ENCODE measurements around the gene NASP.

Gene NASP

DNA sequence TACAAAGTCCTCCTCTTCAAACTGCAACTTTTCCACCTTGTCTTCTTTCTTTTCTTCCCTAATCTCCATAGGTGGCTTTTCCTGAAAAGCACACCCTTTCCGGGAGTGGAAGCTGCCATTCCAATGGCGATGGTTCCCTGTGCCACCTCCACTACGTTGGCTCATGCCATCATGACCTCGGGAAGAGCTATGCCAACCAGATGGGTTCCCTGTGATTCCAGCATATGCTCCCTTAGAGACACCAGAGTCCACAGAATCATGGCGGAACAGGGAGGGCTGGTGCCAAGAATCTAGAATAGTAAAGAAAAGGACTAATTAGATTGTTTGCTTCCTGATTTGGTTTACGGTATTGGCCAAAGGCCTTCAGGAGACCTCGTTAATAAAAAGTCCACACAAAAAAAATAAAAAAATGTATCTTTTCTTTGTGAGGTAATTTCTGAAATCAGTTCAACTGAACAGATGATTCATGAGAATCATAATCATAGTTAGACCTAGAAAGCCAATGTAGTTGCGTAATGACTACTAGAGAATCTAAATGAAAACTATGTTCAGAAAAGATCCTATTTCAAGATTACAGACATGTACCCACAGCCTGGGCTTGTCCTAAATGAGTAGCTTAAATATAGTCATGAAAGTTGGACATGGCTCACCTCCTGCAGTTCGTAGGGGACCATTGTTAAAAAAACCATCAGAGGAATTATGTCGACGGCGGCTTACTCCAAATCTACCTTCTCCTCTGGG lies 70.9 kb downstream of the NASP start:
- Histone ChIP-seq H3K4me1 (ENCODE audit: control insufficient read depth, insufficient read depth, low read length) (no peaks in the 10 kb centered on the region), H3K4me3 (ENCODE audit: low read depth, low read length) (no peak overlapping the region), H3K27me3 (ENCODE audit: control insufficient read depth, insufficient read depth, low read length) (no peaks in the 10 kb centered on the region), H3K27ac (ENCODE audit: low read depth, low read length) (no peak overlapping the region), H3K9me3 (ENCODE audit: control insufficient read depth, insufficient read depth, low read depth, low read length) (no peaks in the 10 kb centered on the region), H3K9ac (ENCODE audit: low read length) (no peak overlapping the region), H3K36me3 (ENCODE audit: control insufficient read depth, insufficient read depth, low read length) (peaks cover 100% of the 10 kb centered on the region)

DNA sequence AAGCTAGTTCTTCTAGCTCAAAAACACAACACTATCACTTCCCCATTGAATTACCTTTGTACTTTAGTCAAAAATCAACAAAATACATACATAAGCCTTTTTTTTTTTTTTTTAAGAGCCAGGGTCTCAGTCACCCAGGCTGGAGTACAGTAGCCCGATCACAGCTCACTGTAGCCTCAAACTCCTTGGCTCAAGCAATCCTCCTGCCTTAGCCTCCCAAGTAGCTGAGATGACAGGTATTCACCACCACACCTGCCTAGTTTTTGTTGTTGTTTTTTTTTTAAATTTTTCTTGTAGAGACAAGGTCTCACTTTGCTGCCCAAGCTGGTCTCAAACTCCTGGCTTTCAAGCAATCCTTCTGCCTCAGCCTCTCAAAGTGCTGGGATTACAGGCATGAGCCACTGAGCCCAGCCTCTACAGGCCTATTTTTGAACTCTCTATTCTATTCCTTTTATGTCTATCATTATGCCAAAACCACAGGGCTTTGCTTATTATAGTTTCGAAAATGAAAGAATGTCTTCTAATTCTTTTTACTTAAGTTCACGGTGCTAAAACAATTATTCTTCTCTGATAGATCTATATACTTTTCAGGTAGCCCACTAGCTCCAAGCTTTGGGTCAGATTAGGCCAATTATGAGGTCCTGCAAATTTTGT lies 72.9 kb downstream of the NASP start:
- Histone ChIP-seq H3K9ac (ENCODE audit: low read length) (no peak overlapping the region), H3K27me3 (ENCODE audit: control insufficient read depth, insufficient read depth, low read length) (no peaks in the 10 kb centered on the region), H3K4me3 (ENCODE audit: low read depth, low read length) (no peak overlapping the region), H3K4me1 (ENCODE audit: control insufficient read depth, insufficient read depth, low read length) (no peaks in the 10 kb centered on the region), H3K9me3 (ENCODE audit: control insufficient read depth, insufficient read depth, low read depth, low read length) (no peaks in the 10 kb centered on the region), H3K36me3 (ENCODE audit: control insufficient read depth, insufficient read depth, low read length) (peaks cover 95% of the 10 kb centered on the region), H3K27ac (ENCODE audit: low read depth, low read length) (no peak overlapping the region)

DNA sequence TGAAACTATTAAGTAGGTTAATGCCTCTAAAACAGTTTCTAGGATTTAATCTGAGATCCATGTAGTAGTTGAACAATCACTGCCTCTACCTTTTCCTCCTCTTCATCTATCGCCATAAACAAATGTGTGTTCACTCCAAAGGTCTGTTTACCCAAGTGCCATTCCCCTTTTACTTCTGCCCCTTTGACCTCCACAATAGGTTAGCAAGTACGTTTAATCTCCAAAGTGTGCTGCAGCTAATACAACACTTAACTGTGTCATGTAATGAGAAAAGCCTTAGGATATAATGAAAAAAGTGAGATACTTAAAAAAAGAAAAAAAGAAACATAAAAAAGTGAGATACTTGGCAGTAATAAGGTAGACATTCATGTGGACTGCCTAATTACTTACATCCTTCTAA lies 74.3 kb downstream of the NASP start:
- Histone ChIP-seq H3K36me3 (ENCODE audit: control insufficient read depth, insufficient read depth, low read length) (peaks cover 80% of the 10 kb centered on the region), H3K4me1 (ENCODE audit: control insufficient read depth, insufficient read depth, low read length) (no peaks in the 10 kb centered on the region), H3K27ac (ENCODE audit: low read depth, low read length) (no peak overlapping the region), H3K27me3 (ENCODE audit: control insufficient read depth, insufficient read depth, low read length) (no peaks in the 10 kb centered on the region), H3K4me3 (ENCODE audit: low read depth, low read length) (no peak overlapping the region), H3K9me3 (ENCODE audit: control insufficient read depth, insufficient read depth, low read depth, low read length) (no peaks in the 10 kb centered on the region), H3K9ac (ENCODE audit: low read length) (no peak overlapping the region)

DNA sequence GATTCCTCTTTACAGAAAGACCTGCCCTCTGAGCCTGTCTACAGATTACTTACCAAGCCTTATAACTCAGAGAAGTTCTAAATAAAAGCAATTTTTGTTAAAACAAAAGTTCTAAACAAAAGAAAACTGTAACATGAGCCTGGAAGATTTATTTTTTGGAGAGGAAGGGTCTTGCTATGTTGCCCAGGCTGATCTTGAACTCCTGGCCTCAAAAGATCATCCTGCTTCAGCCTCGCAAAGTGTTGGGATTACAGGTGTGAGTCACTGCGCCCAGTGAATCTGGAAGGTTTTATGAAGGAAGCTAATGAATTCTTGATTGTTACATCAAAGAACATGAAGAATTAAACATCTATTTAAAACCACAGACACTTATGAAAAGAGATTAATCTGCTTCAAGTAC lies 75.4 kb downstream of the NASP start:
- peaks cover 69% of the 10 kb centered on the region for H3K36me3 ChIP-seq (ENCODE audit: control insufficient read depth, insufficient read depth, low read length)
- no peak overlapping the region for H3K4me3 ChIP-seq (ENCODE audit: low read depth, low read length)
- no peaks in the 10 kb centered on the region for H3K27me3 ChIP-seq (ENCODE audit: control insufficient read depth, insufficient read depth, low read length)
- H3K9me3 ChIP-seq (ENCODE audit: control insufficient read depth, insufficient read depth, low read depth, low read length): no peaks in the 10 kb centered on the region
- H3K9ac ChIP-seq (ENCODE audit: low read length): no peak overlapping the region
- no peaks in the 10 kb centered on the region for H3K4me1 ChIP-seq (ENCODE audit: control insufficient read depth, insufficient read depth, low read length)
- H3K27ac ChIP-seq (ENCODE audit: low read depth, low read length): no peak overlapping the region

DNA sequence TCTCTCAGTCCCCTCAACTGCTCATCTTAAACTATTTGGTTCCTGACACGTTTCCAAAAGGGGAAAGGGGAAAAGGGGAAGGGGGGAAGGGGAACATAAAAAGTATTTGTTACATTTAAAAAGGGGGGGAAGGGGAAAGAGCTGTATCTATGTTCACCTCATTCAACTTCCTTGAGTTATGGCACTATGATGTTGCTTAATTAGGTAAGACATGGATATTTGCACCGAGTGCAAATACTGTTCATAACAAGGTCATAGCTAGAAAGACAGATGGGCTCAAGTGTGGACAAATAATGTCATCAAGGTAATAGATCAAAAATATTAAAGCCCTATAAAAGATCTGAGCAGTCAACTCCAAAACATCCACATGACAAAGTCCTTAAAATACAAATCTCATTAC lies 76.5 kb downstream of the NASP start:
- H3K4me1 ChIP-seq (ENCODE audit: control insufficient read depth, insufficient read depth, low read length): no peaks in the 10 kb centered on the region
- H3K9ac ChIP-seq (ENCODE audit: low read length): no peak overlapping the region
- peaks cover 58% of the 10 kb centered on the region for H3K36me3 ChIP-seq (ENCODE audit: control insufficient read depth, insufficient read depth, low read length)
- H3K27me3 ChIP-seq (ENCODE audit: control insufficient read depth, insufficient read depth, low read length): no peaks in the 10 kb centered on the region
- H3K9me3 ChIP-seq (ENCODE audit: control insufficient read depth, insufficient read depth, low read depth, low read length): no peaks in the 10 kb centered on the region
- H3K27ac ChIP-seq (ENCODE audit: low read depth, low read length): no peak overlapping the region
- no peak overlapping the region for H3K4me3 ChIP-seq (ENCODE audit: low read depth, low read length)

DNA sequence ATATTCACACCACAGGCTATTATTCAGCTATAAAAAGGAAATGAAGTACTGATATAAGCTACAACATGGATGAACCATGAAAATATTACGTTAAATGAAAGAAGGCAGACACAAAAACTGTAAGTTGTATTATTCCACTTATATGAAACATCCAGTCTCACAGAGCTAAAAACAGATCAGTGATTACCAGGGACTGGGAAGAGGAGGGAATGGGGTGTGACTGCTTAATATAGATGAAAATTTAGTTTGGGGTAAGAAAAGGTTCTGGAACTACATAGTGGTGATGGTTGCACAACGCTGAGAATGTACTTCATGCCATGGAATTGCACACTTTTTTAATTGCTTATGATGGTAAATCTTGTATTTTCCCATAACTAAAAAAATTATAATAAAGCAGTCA lies 83.0 kb downstream of the NASP start:
- H3K36me3 ChIP-seq (ENCODE audit: control insufficient read depth, insufficient read depth, low read length): peaks cover 7% of the 10 kb centered on the region
- no peak overlapping the region for H3K27ac ChIP-seq (ENCODE audit: low read depth, low read length)
- H3K27me3 ChIP-seq (ENCODE audit: control insufficient read depth, insufficient read depth, low read length): no peaks in the 10 kb centered on the region
- H3K9ac ChIP-seq (ENCODE audit: low read length): no peak overlapping the region
- no peak overlapping the region for H3K4me3 ChIP-seq (ENCODE audit: low read depth, low read length)
- no peaks in the 10 kb centered on the region for H3K9me3 ChIP-seq (ENCODE audit: control insufficient read depth, insufficient read depth, low read depth, low read length)
- H3K4me1 ChIP-seq (ENCODE audit: control insufficient read depth, insufficient read depth, low read length): no peaks in the 10 kb centered on the region

DNA sequence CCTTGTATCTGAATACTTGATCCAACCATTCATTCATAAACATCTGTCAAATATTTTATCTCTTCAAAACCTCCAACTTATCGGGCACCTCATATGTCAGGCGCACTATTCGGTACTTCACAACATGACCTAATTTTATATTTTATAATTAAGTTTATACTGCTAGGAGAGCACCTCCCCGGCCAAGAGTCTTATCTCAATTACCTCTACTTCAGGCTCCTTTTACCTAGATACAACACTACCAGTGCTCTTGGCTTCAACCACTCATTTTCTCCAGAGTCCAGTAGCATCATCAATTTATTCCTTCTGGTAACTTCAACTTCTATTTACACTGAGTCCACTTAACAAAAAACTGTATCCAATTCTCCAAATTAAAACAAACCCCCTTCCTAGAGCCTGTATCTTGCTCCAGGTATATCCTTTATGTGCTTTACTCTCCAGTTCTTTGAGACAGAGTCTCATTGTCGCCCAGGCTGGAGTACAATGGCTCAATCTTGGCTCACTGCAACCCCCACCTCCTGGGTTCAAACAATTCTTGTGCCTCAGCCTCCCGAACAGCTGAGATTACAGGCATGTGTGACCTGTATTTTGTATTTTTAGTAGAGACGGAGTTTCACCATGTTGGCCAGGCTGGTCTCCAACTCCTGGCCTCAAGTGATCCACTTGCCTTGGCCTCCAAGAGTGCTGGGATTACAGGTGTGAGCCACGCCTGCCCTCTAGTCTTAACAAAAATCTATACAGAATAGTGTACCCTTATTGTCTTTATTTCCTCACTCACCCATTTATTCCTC lies 83.7 kb downstream of the NASP start:
- H3K9ac ChIP-seq (ENCODE audit: low read length): no peak overlapping the region
- no peak overlapping the region for H3K27ac ChIP-seq (ENCODE audit: low read depth, low read length)
- H3K36me3 ChIP-seq (ENCODE audit: control insufficient read depth, insufficient read depth, low read length): peaks cover 10% of the 10 kb centered on the region; the same call in 1 of the 2 replicates
- no peaks in the 10 kb centered on the region for H3K27me3 ChIP-seq (ENCODE audit: control insufficient read depth, insufficient read depth, low read length)
- no peaks in the 10 kb centered on the region for H3K9me3 ChIP-seq (ENCODE audit: control insufficient read depth, insufficient read depth, low read depth, low read length)
- no peak overlapping the region for H3K4me3 ChIP-seq (ENCODE audit: low read depth, low read length)
- no peaks in the 10 kb centered on the region for H3K4me1 ChIP-seq (ENCODE audit: control insufficient read depth, insufficient read depth, low read length)

All from HUES6 (cell line).